ENCODE measurements around the gene SPAG4.

The SPAG4 gene

DNA sequence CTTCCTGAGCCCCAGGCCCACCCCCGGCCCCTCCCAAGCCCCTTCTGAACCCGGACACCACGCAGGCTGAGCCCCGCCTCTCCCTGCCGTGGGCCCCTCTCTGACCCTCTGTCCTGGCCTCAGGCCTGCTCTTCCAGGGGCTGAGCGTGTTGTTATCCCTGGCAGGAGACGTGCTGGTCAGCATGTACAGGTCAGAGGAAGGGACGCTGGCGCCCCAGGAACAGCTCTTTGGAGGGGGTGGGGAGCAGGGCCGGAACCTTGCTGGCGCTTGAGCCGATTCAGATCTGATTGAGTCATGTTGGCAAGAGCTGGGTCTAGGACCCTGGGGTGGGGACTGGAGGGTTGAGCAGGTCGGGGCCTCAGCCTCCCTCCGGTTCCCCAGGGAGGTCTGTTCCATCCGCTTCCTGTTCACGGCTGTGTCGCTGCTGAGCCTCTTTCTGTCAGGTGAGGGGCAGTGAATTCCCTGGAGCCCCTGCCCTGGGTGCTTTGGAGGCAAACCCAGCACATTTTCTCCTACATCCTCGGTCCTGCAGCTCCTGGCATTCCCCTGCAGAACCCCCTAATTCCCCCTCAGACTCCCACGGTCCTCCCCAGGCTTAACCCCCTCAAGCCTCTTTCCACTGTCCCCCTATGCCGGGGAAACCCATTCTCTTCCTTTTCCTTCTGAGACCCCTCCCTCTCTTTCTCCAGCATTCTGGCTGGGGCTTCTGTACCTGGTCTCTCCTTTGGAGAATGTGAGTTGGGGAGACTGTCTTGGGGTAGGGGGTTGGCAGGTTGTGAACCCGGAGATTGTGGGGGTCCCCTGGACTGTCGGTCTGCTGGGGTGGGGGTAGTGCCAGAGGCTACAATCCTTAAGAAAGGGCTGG is 2.0 kb downstream of the SPAG4 start:
- FAIRE-seq (no peak), DNase-seq (ENCODE audit: insufficient read length, low spot score) (no peak)
- TF ChIP-seq, protein P1, sequence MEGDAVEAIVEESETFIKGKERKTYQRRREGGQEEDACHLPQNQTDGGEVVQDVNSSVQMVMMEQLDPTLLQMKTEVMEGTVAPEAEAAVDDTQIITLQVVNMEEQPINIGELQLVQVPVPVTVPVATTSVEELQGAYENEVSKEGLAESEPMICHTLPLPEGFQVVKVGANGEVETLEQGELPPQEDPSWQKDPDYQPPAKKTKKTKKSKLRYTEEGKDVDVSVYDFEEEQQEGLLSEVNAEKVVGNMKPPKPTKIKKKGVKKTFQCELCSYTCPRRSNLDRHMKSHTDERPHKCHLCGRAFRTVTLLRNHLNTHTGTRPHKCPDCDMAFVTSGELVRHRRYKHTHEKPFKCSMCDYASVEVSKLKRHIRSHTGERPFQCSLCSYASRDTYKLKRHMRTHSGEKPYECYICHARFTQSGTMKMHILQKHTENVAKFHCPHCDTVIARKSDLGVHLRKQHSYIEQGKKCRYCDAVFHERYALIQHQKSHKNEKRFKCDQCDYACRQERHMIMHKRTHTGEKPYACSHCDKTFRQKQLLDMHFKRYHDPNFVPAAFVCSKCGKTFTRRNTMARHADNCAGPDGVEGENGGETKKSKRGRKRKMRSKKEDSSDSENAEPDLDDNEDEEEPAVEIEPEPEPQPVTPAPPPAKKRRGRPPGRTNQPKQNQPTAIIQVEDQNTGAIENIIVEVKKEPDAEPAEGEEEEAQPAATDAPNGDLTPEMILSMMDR (IDR thresholded peaks at IDR 0.05; ENCODE audit: insufficient read depth, missing control alignments): no peak

DNA sequence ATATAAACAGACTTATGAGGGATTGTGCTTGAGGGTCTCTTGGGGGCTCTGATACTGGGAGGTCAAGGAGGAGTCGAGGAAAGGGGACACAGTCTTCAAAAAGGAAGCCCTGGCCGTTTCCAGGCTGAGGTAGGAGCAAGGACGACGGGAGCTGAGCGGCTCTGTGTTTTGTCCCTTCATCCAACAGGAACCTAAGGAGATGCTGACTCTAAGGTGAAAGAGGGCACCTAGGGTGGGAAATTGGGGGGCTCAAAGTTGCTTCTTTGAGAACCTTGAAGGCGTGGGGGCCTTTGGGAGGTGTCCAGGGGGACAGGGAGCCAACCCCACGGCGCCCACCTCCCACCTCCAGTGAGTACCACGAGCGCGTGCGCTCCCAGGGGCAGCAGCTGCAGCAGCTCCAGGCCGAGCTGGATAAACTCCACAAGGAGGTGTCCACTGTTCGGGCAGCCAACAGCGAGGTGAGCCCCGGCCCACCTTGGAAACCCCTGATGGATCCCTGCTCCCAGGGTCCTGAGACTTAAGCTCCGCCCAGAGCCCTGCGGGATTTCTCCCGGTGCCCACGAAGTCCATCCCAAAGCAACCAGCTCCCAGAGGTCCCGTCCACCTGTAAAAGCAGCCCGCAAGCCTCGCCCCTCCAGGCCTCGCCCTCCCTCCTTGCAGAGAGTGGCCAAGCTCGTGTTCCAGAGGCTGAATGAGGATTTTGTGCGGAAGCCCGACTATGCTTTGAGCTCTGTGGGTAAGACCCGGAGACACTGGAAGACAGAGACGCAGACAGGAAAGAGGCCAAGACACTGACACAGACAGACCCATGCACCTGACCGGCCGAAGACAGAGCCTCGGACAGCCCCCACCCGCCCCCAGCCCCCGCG is 2.9 kb downstream of the SPAG4 start:
- FAIRE-seq (no peak), DNase-seq (ENCODE audit: insufficient read length, low spot score) (no peak)
- TF ChIP-seq, protein P1 (IDR thresholded peaks at IDR 0.05; ENCODE audit: insufficient read depth, missing control alignments): no peak

DNA sequence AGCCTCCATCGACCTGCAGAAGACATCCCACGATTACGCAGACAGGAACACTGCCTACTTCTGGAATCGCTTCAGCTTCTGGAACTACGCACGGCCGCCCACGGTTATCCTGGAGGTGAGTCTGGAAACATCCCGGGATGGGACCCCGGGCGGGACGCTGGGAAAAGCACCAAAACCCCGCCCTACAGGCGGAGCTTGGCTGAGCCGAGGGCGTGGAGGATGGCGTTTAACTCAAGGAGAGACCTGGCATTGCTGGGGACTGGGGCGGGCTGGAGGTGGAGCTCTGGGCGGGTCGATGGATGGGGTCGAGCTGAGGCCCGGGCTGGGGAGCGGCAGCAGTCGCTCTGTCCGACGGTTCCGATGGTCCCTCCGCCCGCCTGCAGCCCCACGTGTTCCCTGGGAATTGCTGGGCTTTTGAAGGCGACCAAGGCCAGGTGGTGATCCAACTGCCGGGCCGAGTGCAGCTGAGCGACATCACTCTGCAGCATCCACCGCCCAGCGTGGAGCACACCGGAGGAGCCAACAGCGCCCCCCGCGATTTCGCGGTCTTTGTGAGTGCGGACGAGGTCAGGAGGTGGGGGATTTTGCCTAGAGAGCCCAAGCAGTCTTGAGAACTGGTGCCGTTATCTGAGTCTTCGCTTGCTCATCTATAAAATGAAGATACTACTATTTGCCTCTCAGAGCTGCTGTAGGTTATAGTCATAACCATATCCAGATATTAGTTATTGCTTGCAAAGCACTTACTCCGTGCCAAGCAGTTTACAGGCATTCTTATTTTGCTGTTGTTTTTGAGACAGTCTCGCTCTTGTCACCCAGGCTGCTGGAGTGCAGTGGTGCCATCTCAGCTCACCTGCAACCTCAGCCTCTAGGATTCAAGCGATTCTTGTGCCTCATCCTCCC is 3.8 kb downstream of the SPAG4 start:
- DNase-seq (ENCODE audit: insufficient read length, low spot score) (peak; percentile 84), FAIRE-seq (no peak)
- TF ChIP-seq, protein P1 (IDR thresholded peaks at IDR 0.05; ENCODE audit: insufficient read depth, missing control alignments): peak; percentile 59

DNA sequence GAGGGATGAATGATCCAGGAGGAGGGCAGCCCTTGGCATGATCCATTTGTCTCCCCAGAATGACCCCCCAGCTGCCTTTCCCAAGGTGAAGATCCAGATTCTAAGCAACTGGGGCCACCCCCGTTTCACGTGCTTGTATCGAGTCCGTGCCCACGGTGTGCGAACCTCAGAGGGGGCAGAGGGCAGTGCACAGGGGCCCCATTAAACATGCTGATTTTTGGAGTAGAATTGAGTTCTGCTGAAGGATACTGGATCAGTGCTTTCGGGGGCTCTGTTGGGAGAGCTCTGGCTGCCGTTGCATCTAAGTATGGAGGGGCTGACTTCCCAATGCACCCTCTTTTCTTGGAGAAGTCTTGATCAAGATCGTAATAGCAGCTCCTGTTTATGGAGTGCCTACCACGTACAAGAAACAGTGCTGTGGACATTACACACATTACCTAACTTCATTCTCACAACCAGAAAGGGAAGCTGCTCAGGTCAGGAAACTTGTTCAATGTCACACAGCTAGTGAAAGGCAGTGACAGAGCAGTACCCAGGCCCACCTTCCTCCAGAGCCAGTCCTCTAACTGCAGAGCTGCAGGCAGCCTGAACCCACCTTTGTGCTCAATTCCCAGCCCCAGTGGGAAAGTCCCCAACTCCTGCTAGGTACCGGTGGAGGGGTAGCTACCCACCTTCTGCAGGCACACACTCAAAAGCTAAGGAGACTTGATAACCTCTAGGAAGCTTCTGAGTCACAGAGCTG is 5.4 kb downstream of the SPAG4 start:
- TF ChIP-seq, protein P1 (IDR thresholded peaks at IDR 0.05; ENCODE audit: insufficient read depth, missing control alignments): no peak
- FAIRE-seq (no peak), DNase-seq (ENCODE audit: insufficient read length, low spot score) (no peak)

DNA sequence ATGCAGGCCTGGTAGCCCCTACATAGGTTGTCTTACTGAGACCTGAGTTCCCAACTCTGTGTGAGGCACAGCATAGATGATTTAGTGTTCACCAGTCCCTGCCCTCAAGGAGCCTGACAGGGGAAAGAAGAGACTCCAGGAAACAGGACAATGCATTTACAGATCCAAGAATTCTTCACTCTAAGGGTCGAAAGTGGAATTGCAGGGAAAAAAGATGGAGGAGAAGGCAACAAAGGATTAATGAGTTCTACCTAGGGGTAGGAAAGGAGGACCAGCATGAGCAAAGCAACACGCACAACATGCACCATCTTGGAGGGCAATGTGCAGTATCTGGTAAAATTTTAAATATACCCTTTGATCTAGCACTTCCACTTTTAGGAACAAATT is 5.9 kb downstream of the SPAG4 start:
- TF ChIP-seq, protein P1 (IDR thresholded peaks at IDR 0.05; ENCODE audit: insufficient read depth, missing control alignments): no peak
- no peak for DNase-seq (ENCODE audit: insufficient read length, low spot score)
- FAIRE-seq: no peak
